IPS-NIHi11 (cell line): ENCODE measurements around the gene ARAP3.

ENCODE experiments used
- DNase-seq: peaks from one replicate; pipeline ENCODE4 v3.0.0; 2012; ENCODE audit warnings: mixed read lengths, low spot score

ARAP3 gene

DNA sequence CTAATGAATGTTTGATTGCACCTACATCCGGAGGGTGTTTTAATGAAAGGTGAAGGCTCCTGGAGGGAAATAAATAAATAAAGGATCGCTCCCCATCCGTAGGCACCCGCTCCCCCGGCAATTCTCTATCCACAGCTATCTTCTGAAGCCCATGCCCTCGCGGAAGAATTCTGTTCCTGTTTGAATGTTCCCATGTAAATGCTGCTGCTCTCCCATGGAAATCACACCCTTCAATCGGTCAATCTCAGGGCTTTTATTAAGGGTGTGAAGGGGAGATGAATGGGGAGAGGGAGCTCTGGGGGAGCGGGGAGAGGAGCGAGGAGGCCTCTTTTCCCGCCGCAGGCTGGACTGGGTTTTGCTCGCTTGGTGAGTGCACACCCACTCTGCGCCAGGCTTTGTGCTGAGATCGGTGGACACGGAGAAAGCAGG is 21.1 kb upstream of the ARAP3 start:
- no peak for DNase-seq

DNA sequence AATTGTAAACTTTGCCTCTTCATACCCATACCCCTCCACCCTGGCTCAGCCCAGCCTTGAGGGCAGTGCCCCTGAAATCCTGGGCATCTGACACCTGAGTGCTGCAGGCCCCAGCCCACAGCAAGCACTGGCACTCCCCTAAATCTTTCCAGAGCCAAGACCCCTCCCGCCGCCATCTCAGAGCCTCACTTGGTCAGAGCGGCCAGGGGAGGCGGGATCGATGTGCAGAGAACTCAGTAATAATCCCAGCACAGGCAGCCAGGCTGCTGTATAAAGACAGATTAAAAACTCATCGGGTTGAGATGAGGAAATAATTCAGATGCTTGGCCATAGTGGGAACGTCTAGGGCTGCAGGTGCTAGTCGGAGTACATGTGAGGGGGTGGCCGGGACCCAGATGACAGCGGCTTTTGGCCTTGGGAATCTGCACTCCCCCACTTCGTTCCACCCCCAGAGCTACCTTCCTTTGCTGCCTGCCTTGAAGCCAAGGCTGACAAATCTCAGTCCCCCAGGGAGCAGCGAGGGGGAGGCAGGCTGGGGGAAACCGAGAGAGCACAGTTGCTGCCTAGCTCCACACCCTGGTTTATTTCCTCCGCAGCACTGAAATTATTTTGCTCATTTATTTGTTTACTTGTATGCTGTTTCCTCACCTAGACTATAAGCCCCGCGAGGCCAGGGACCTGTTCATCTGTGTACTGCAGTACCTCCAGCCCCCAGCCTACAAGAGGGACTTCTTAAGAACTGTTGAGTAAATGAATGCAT is 19.5 kb upstream of the ARAP3 start:
- no peak for DNase-seq

DNA sequence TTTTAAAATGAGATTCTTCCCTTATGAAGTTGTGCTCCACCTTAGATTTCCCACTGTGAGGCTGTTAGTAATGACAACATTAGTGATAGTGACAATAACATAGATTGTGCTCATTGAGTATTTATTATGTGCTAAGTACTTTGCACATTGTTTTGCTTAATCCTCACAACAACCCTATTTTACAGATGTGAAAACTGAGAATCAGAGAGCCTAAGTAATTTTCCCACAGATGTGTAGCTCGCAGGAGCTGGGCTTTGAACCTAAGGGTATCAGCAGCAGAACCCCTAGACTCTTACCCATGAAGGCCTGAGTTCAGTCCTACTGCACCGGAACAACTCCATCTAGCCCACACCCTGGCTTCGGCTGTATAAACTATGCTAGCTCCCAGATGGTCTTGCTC is 15.6 kb upstream of the ARAP3 start:
- no peak for DNase-seq

GRCh38 chr5:141696431-141696830 is 14.4 kb upstream of the ARAP3 start:
- DNase-seq: no peak

- no peak for DNase-seq
Measured at GRCh38 chr5:141695627-141696215, 13.7 kb upstream of the ARAP3 start.

DNA sequence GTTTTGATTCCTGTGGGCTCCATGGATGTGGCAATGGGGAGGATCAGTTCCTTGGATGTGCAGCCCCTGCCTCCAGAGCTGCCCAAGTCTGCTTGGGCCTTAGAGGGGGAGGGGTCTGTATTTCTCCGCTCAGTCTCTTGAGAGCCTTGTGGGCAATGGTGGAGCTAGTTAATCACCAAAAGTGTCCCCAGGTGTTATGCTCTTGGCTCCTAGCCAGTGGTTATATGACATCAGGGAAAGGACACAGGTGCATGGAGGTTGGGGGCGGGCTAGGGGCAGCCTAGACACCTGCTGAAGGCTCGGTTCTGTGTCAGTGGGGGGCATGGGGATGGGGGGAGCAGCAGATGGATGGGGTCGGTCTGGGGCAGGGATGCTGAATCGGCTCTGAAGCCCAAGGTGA is 12.4 kb upstream of the ARAP3 start:
- no peak for DNase-seq

GRCh38 chr5:141692919-141693725 is 11.1 kb upstream of the ARAP3 start:
- peak; percentile 17 for DNase-seq

GRCh38 chr5:141692533-141692888 is 10.5 kb upstream of the ARAP3 start:
- DNase-seq: no peak

DNA sequence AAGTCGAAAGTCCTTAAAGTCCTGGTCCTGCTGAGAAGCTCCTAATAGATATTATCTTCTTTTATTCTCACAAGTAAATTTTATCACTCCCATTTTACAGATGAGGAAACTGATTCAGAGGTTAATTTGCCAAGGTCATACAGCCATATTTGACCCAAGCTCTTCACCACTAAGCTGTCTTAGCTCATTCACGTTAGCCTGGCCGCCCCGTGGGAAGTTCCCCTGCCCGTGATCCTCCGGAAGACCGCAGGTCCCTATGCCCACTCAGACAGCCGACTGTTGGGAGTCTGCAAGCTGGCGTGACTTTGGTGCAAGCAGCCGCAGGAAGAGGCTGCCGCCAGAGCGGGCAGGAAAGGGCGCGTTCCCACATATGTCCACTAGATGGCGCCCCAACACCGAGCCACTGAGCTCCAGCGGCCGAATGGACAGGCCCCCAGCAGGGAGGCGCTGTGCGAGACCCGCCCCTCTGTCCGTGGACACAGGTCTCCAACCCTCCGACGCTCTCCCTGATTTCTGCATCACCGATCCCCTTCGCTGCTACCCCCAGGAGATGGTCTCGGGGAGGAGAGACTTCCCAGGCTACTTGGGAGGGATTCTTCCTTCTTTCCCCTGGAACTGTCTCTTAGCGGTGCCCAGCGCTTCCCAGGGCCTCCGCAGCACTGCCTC is 10.0 kb upstream of the ARAP3 start:
- peak; percentile 90 for DNase-seq

DNA sequence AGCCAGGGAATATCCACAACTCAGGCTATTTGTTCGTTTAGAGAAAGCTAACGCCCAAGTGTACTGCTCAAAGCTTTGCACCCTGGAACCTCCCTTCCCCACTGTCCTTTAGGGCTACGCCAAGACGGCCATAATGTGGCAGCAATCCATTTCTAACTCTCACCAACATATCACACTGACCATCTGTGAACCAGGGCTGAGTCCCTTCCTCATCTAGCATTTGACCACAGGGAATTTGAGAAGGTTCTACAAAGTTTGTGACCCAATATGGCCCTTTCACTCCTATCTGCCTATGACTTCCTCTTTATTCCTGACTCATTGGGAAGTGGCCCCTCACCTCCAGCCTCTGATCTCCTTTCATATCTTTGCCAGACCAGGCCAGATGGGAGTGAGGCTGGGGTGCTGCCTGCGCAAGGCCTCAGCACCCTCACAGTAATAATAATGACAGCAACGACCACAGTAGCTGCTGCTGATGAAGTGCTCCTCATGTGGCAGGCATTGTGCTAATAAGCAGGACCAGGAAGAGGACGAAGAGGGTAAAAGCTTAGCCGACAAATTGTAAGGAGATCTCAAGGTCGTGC is 9.3 kb upstream of the ARAP3 start:
- no peak for DNase-seq

- DNase-seq: peak; percentile 16
Measured at GRCh38 chr5:141686648-141687416, 4.8 kb upstream of the ARAP3 start.

DNA sequence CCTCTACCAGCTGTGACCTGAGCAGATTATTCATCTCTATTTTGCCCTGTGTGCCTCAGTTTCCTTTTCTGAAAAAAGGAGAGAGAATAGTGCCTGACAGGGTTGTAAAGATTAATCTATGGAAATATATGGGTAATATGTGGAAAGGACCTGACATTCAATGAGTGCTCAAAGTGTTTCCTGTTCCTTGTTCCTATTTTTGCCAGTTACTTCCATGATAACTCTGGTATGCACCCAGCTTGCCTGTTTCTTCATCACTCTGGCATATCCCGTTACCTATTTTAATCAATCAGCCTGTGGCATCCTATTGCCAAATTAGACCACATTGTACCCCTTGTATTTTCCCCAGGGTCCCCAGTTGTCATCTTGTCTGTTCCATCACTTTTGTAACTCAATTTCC is 3.6 kb upstream of the ARAP3 start:
- no peak for DNase-seq

DNA sequence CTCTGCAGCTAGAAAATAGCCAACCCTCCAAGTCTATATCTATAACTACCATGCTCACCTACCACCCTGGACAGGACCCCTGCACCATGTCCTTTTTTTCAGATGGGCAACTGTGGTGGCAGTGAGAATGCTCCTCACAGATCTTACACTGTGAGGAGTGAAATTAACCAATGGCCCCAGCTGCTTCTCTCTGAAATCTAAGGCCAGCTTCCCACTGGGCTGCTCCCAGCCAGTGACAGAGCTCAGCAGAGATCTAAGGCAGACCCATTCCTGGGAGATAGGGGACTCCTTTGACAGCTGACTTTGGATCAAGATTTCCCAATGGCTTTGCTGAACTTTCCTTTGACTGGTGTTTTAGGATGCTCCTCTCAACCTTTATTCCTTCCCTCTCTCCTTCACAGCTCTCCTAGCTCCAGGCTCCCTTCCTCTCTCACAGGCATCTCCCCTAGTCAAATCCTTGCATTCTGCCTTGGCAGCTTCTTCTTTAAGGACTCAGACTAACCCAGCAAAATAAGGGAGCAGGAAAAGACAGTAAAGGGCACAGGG is 1.6 kb upstream of the ARAP3 start:
- DNase-seq: no peak

GRCh38 chr5:141681295-141681694 is 735 bp downstream of the ARAP3 start:
- no peak for DNase-seq

DNA sequence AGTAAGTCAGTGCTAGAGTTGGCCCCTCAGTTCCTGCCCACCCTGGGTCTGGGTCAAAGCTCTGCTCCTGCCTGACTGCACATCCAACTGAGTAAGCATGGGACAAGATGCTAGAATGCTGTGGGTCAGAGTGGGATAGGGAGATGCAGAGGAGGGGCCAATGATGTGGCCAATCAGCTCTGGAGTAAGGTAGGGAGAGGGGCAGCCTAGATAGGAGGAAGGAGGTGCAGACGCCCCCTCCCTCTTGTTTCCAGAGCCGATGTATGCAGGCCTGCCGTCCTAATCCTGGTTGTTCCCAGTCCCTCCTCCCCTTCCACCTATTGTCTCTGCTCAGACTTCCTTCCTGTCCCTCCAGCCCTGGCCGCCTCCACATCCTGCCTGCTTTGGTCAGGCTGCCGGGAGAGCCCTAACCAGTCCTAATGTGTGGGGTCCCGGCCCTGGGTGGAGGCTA is 1.3 kb downstream of the ARAP3 start:
- peak; percentile 85 for DNase-seq

- DNase-seq: no peak
Measured at GRCh38 chr5:141680178-141680577, 1.9 kb downstream of the ARAP3 start.

- peak; percentile 45 for DNase-seq
Measured at GRCh38 chr5:141677415-141677814, 4.6 kb downstream of the ARAP3 start.

DNA sequence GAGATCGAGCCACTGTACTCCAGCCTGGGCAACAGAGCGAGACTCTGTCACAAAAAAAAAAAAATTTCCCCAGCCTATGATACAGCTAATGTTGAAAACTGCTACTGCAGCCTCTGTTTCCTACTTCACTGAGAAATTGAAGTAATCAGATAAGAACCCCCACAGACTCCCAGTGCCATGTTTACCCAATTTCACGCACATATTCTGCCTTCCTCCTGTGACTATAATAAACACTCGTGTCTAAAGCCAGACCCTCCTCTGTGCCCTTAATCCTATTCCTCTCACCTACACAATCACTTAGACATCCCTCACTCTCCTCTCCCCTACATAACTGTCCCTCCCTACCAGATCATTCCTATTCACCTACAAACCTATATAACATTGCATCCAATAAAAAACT is 6.4 kb downstream of the ARAP3 start:
- DNase-seq: no peak

DNA sequence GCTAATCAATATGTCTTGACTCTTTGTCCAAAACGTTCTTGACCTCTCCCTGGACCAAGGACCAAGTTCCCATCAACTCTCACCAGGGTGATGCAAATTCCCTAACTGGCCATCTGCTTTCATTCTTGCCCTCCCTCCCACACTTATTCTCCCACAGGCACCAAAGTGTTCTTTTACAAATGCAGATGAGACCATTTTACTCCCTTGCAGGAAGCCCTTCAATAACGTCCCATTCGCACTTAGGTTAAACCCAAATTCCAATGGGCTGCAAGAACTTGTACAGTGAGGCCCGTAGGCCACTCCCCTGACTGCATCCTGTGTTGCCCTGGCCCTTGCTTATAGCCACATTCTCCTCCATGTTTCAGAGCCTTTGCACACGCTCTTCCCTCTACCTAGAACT is 7.3 kb downstream of the ARAP3 start:
- DNase-seq: no peak

DNA sequence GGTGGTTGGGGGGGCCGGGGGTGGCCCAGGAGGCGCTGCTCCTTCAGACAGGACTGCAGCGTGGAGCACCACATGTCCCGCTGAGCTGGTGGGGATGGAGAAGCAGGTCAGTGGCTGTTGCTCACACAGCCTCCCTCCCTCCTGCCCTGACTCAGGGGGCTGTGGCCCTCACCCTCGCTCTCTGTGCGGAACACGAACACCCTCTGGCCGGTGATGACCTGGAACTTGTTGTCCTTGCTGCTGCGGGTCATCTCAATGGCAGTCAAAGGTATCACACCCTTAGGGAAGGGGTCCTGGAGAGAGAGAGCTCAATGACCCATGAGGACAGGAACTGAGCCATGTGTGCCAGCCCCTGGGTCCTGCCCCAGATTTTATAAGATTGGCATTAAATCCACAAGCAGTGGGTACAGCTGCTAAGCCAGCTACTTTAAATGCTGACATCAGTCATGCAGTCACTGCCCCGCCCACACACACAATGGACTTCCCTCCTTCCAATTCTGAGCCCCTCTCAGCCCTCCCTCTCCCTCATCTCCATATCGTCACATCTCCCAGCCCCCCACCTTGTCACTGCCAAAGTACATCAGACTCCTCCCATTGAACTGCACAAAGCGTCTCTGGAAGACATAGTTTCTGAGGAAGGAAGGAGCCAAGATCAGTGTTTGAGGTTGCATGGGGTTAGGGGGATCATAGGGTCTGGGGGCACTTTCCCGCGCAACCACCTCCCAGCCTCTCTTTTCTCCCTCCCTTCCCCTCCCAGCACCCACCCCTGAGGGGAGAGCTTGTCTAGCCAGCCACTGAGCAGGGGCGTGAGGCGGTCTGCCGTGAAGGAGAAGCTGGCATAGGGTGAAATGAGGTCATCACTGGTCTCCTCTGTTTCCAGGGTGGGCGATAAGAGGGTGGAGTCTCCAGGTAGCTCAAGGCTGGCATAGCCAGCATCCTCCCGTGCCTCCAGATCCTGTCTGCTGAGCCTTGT is 8.9 kb downstream of the ARAP3 start:
- DNase-seq: no peak
